ENCODE measurements around the gene C4BPB. TPM values are rescaled to one million over a fixed set of nuclear protein-coding genes. Genes with fewer than 3 reads are reported as not detected.

Gene C4BPB
- total RNA-seq, 1 donor from 2014 or later, result not detected

- no peak for DNase-seq (ENCODE audit: low read depth)
- no peak for TF ChIP-seq CTCF (IDR thresholded peaks at IDR 0.05; ENCODE audit: insufficient read depth, low read length, poor library complexity, severe bottlenecking)
- no peak within 1 kb of the TSS for H3K4me3 ChIP-seq (ENCODE audit: low read depth, low read length)
- H3K27me3 ChIP-seq (ENCODE audit: control insufficient read depth, insufficient read depth, low read length), result no peaks in the 10 kb centered on the region
- no peaks in the 10 kb centered on the region for H3K36me3 ChIP-seq (ENCODE audit: control insufficient read depth, insufficient read depth, low read length)
Observed at GRCh38 chr1:207103892-207104373, 15.3 kb downstream of the C4BPB start, which contains the start of gene C4BPA. C4BPA (plus strand) TSS chr1:207104233; CDS start chr1:207113026, 8,793 bp downstream.

- no peaks in the 10 kb centered on the region for H3K36me3 ChIP-seq (ENCODE audit: control insufficient read depth, insufficient read depth, low read length)
- no peak overlapping the region for H3K4me3 ChIP-seq (ENCODE audit: low read depth, low read length)
- no peak for TF ChIP-seq CTCF (IDR thresholded peaks at IDR 0.05; ENCODE audit: insufficient read depth, low read length, poor library complexity, severe bottlenecking)
- H3K27me3 ChIP-seq (ENCODE audit: control insufficient read depth, insufficient read depth, low read length), result no peaks in the 10 kb centered on the region
- no peak for DNase-seq (ENCODE audit: low read depth)
Observed at GRCh38 chr1:207109004-207109403, 20.3 kb downstream of the C4BPB start.

GRCh38 chr1:207112616-207113296 is 24.1 kb downstream of the C4BPB start:
- no peak for TF ChIP-seq CTCF (IDR thresholded peaks at IDR 0.05; ENCODE audit: insufficient read depth, low read length, poor library complexity, severe bottlenecking)
- DNase-seq (ENCODE audit: low read depth), result no peak
- Histone ChIP-seq H3K36me3 (ENCODE audit: control insufficient read depth, insufficient read depth, low read length) (no peaks in the 10 kb centered on the region), H3K4me3 (ENCODE audit: low read depth, low read length) (no peak overlapping the region), H3K27me3 (ENCODE audit: control insufficient read depth, insufficient read depth, low read length) (no peaks in the 10 kb centered on the region)

GRCh38 chr1:207115269-207115668 is 26.6 kb downstream of the C4BPB start:
- Histone ChIP-seq H3K36me3 (ENCODE audit: control insufficient read depth, insufficient read depth, low read length) (no peaks in the 10 kb centered on the region), H3K27me3 (ENCODE audit: control insufficient read depth, insufficient read depth, low read length) (no peaks in the 10 kb centered on the region), H3K4me3 (ENCODE audit: low read depth, low read length) (no peak overlapping the region)
- no peak for DNase-seq (ENCODE audit: low read depth)
- TF ChIP-seq CTCF (IDR thresholded peaks at IDR 0.05; ENCODE audit: insufficient read depth, low read length, poor library complexity, severe bottlenecking), result no peak

GRCh38 chr1:207124389-207124788 is 35.7 kb downstream of the C4BPB start:
- no peak for TF ChIP-seq CTCF (IDR thresholded peaks at IDR 0.05; ENCODE audit: insufficient read depth, low read length, poor library complexity, severe bottlenecking)
- Histone ChIP-seq H3K4me3 (ENCODE audit: low read depth, low read length) (no peak overlapping the region), H3K36me3 (ENCODE audit: control insufficient read depth, insufficient read depth, low read length) (no peaks in the 10 kb centered on the region), H3K27me3 (ENCODE audit: control insufficient read depth, insufficient read depth, low read length) (no peaks in the 10 kb centered on the region)
- DNase-seq (ENCODE audit: low read depth), result no peak
